ENCODE results near the gene GPBAR1.
A peak's percentile ranks its signal among the peaks of the same experiment; 100 is the strongest.

The GPBAR1 gene

GRCh38 chr2:218278531-218279360 lies 17.9 kb downstream of the GPBAR1 start:
- H3K36me3 Mint-ChIP-seq (ENCODE audit: low read depth), result peaks cover 43% of the 10 kb centered on the region
- H3K27me3 Mint-ChIP-seq (ENCODE audit: low read depth), result no peaks in the 10 kb centered on the region
- no peak overlapping the region for H3K4me3 Mint-ChIP-seq
- H3K9me3 Mint-ChIP-seq, result no peaks in the 10 kb centered on the region
- no peak for DNase-seq (ENCODE audit: low spot score)
- H3K27ac Mint-ChIP-seq, result no peak overlapping the region
- peaks cover 4% of the 10 kb centered on the region for H3K4me1 Mint-ChIP-seq (ENCODE audit: low read depth)

DNA sequence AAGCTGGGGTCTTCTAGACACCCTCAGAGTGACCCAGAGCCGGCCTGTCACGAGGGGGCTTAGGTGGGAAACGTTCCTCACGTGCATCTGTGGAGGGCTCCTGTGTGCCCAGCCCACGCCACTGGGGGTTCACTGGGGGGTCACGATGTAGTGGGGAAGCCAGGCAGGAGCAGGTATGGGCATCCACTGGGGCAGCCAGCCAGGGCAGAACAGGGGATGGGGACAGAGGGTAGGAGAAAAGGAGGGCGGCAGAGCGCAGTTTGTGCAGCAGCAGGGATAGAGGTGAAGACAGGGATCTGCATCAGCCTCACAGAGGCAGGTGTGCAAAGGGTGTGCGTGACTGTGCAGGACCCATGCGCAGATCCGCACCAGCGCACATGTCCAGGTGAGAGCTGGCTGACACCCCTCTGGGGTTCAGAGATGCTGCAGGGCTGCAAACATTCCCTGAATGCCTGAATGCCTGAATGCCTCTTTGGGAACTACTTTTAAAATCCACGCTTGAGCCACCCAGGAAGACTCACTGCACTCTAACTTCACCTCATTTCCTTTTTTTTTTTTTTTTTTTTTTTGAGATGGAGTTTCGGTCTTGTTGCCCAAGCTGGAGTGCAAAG lies 19.6 kb downstream of the GPBAR1 start:
- Mint-ChIP-seq H3K4me3 (no peak overlapping the region), H3K27me3 (ENCODE audit: low read depth) (no peaks in the 10 kb centered on the region), H3K27ac (no peak overlapping the region), H3K4me1 (ENCODE audit: low read depth) (peaks cover 16% of the 10 kb centered on the region), H3K36me3 (ENCODE audit: low read depth) (peaks cover 38% of the 10 kb centered on the region), H3K9me3 (no peaks in the 10 kb centered on the region)
- no peak for DNase-seq (ENCODE audit: low spot score)

DNA sequence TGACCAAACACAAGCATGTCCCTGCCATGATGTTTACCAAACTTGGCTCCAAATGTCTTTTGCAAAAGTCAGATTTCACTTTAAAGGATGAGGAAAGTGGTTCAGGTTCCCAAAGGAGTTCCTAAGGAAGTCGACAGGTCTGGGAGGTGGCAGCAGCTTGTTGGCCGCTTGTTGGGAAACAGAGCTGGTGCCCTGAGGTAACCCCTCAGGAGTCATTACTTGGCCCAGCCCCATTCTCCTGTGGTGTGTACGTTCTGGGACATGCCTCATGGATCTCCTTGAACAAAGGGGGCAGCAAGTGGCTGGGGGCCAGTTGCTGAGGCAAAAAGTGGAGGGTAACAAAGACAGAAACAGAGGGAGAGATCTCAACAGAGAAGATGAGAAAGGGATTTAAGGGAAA lies 20.6 kb downstream of the GPBAR1 start:
- DNase-seq (ENCODE audit: low spot score), result no peak
- Mint-ChIP-seq H3K9me3 (no peaks in the 10 kb centered on the region), H3K27ac (peak overlapping the region; percentile 78), H3K36me3 (ENCODE audit: low read depth) (peaks cover 43% of the 10 kb centered on the region), H3K4me1 (ENCODE audit: low read depth) (peaks cover 24% of the 10 kb centered on the region), H3K27me3 (ENCODE audit: low read depth) (no peaks in the 10 kb centered on the region), H3K4me3 (no peak overlapping the region)

DNA sequence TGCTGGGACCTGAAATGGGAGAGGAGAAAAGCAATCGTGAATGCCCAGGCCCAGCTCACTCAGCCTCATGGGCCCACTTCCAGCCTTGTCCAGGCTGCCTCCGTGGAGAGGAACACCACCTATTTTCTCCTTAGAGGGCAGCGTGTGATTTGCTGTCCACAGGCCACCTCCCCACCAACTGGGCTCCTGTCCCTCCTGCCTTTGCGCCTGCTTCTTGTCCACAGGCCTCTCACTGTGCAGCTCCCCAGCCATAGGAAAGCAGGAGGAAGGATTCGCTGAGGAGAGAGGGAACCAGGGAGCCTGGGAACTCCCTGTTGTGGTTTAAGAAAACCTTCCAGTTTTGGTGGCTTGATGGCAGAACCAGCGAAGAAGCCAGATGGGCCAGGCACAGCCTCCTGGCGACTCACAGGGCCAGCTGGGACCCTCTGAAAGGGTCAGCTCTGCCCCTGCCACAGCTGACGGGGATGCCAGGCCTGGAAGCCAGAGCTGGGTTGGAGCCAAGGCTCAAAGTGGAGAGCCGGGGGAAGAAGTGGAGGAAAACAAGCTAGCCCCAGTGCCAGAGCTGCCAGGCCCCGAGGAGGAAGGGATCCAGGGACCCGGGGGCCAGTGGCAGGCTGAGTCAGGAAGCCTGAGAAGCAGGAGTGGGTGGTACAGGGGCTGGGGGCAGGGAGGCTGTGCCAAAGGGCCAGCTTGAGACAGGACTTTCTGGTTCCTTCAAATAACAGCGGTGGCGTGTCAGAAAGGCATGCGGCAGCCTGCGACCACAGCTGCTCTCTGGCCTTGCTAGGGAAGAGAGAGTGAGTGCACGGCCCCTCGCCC lies 21.6 kb downstream of the GPBAR1 start:
- H3K27ac Mint-ChIP-seq, result no peak overlapping the region
- no peaks in the 10 kb centered on the region for H3K9me3 Mint-ChIP-seq
- peaks cover 33% of the 10 kb centered on the region for H3K4me1 Mint-ChIP-seq (ENCODE audit: low read depth)
- no peak for DNase-seq (ENCODE audit: low spot score)
- peaks cover 43% of the 10 kb centered on the region for H3K36me3 Mint-ChIP-seq (ENCODE audit: low read depth)
- no peaks in the 10 kb centered on the region for H3K27me3 Mint-ChIP-seq (ENCODE audit: low read depth)
- H3K4me3 Mint-ChIP-seq, result no peak overlapping the region

DNA sequence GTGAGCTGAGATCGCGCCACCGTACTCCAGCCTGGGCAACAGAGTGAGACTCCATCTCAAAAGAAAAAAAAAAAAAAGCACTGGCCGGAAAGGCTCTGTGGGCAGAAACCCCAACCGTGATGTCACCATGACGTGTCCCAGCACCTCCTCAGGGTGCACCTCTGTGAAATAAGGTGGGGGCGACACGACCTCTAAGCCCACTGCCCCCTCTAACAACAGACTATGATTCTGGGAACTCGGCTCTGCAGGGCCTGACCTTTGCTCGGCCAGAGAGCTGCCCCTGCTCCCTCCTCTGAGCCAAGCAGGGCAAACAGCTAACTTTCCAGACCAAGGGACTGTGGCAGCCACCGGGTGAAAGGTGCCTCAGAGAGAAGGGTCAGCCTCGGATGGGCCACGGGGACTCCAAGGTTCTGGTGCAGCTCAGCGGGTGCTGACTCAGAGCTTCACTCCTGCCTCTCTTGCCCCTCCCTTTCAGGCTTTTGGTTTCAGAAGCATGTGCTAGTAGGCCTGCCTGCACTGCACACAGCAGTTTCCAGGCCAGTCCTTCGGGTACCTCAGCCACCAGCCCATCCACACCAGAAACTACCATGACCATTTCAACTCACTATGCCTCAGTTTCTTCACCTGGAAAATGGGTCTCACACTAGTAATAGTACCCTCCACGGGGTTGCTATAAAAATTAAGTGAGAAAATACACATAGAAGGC lies 23.4 kb downstream of the GPBAR1 start:
- Mint-ChIP-seq H3K27me3 (ENCODE audit: low read depth) (no peaks in the 10 kb centered on the region), H3K27ac (peak overlapping the region; percentile 77), H3K9me3 (no peaks in the 10 kb centered on the region), H3K36me3 (ENCODE audit: low read depth) (peaks cover 44% of the 10 kb centered on the region), H3K4me3 (peak overlapping the region; percentile 94), H3K4me1 (ENCODE audit: low read depth) (peaks cover 47% of the 10 kb centered on the region)
- DNase-seq (ENCODE audit: low spot score), result peak; percentile 67

GRCh38 chr2:218285604-218286003 lies 24.8 kb downstream of the GPBAR1 start:
- DNase-seq (ENCODE audit: low spot score), result no peak
- Mint-ChIP-seq H3K27ac (peak overlapping the region; percentile 95), H3K36me3 (ENCODE audit: low read depth) (peaks cover 45% of the 10 kb centered on the region), H3K9me3 (no peaks in the 10 kb centered on the region), H3K4me3 (peak overlapping the region; percentile 94), H3K4me1 (ENCODE audit: low read depth) (peaks cover 59% of the 10 kb centered on the region), H3K27me3 (ENCODE audit: low read depth) (no peaks in the 10 kb centered on the region)

DNA sequence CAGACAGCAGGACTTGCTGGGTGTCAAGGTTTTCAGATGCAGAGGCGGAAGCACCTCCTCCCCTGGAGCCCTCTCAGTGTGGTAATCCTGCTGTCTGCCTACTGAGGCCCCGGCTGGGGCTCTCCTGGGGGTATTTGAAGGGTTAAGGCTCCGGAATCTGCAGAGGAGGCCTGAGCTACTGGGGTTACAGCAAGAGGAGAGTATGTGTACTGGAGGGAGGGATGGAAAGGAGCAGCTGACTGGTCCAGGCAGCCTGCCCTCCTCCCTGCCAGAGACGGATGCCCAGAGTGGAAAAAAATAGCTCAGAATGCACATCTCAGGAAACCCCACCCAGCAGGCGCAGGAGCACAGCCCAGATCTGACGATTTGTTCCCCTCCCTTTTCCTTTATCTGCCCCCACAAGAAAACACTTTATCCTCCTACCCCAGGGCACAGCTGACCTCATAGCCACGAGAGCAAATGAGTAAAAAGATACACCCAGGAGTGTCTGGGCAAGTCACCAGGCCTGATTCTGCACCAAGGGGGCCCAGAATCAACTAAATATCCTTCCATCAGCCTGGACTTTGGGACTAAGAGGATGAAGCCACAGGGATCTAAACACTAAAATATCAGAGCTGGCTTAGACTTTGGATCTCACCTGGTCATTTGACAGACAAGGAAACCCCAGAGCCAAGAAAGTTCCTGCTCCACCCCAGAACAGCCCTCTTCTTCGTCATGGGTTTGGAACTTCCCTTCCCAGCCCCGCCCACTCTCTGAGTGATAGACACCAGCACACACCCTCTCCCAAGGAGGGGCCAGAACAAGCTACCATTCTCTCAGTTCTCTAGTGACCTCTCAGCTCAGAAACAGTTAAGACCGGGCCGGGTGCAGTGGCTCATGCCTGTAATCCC lies 26.0 kb downstream of the GPBAR1 start:
- Mint-ChIP-seq H3K4me1 (ENCODE audit: low read depth) (peaks cover 70% of the 10 kb centered on the region), H3K27ac (peak overlapping the region; percentile 95), H3K4me3 (peak overlapping the region; percentile 94), H3K27me3 (ENCODE audit: low read depth) (no peaks in the 10 kb centered on the region), H3K9me3 (no peaks in the 10 kb centered on the region), H3K36me3 (ENCODE audit: low read depth) (peaks cover 45% of the 10 kb centered on the region)
- peak; percentile 90 for DNase-seq (ENCODE audit: low spot score)

GRCh38 chr2:218289639-218290315 lies 29.0 kb downstream of the GPBAR1 start:
- DNase-seq (ENCODE audit: low spot score), result no peak
- Mint-ChIP-seq H3K4me1 (ENCODE audit: low read depth) (peaks cover 76% of the 10 kb centered on the region), H3K36me3 (ENCODE audit: low read depth) (peaks cover 37% of the 10 kb centered on the region), H3K9me3 (no peaks in the 10 kb centered on the region), H3K27ac (peak overlapping the region; percentile 91), H3K27me3 (ENCODE audit: low read depth) (no peaks in the 10 kb centered on the region), H3K4me3 (peak overlapping the region; percentile 96)

- peak overlapping the region; percentile 96 for H3K4me3 Mint-ChIP-seq
- DNase-seq (ENCODE audit: low spot score), result peak; percentile 30
These were observed 29.8 kb downstream of the GPBAR1 start for GRCh38 chr2:218290316-218291261.

GRCh38 chr2:218291318-218292047 lies 30.7 kb downstream of the GPBAR1 start:
- DNase-seq (ENCODE audit: low spot score), result peak; percentile 12
- peaks cover 66% of the 10 kb centered on the region for H3K4me1 Mint-ChIP-seq (ENCODE audit: low read depth)
- H3K27ac Mint-ChIP-seq, result peak overlapping the region; percentile 91
- no peaks in the 10 kb centered on the region for H3K27me3 Mint-ChIP-seq (ENCODE audit: low read depth)
- H3K4me3 Mint-ChIP-seq, result peak overlapping the region; percentile 96
- no peaks in the 10 kb centered on the region for H3K9me3 Mint-ChIP-seq
- H3K36me3 Mint-ChIP-seq (ENCODE audit: low read depth), result peaks cover 28% of the 10 kb centered on the region

More at GRCh38 chr2:218290316-218291261, 29.8 kb downstream of the GPBAR1 start:
- Mint-ChIP-seq H3K27ac (peak overlapping the region; percentile 91), H3K9me3 (no peaks in the 10 kb centered on the region), H3K36me3 (ENCODE audit: low read depth) (peaks cover 32% of the 10 kb centered on the region), H3K27me3 (ENCODE audit: low read depth) (no peaks in the 10 kb centered on the region), H3K4me1 (ENCODE audit: low read depth) (peaks cover 69% of the 10 kb centered on the region)

Data from T-helper 2 cell treated with Interferon-gamma antibody and Interleukin-4, amounts not matched to agents 5 μg/mL and 100 μg/mL, for 36 hours (primary cell).